Measurements from ENCODE around the gene DSCAML1. TPM values are rescaled to one million over a fixed set of nuclear protein-coding genes. Genes with fewer than 3 reads are reported as not detected.

Gene DSCAML1
- total RNA-seq, 4 donors from 2014 or later = 0.29 to 29.1 (median 3.4) TPM

DNA sequence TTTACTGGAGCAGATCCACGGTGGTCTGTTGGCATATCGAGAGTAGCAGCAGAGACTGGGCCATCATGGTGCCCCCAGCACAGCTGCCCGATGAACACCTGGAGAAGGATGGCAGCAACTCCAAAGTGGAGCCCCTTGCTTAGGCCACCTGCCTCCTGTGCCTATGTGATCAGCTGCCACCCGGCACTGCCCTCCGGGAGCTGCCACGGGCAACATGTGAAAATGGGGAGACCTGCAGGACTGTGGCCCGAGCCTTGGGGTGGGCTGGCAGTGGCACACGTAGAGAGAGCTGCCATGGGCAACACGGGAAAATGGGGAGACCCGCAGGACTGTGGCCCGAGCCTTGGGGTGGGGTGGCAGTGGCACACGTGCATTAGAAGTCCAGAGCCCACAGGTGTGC is 24.4 kb upstream of the DSCAML1 start:
- H3K4me1 ChIP-seq = no peaks in the 10 kb centered on the region
- H3K4me3 ChIP-seq = no peak overlapping the region
- no peak overlapping the region for H3K27ac ChIP-seq
- no peaks in the 10 kb centered on the region for H3K27me3 ChIP-seq
- no peak for DNase-seq
- TF ChIP-seq, protein P1, sequence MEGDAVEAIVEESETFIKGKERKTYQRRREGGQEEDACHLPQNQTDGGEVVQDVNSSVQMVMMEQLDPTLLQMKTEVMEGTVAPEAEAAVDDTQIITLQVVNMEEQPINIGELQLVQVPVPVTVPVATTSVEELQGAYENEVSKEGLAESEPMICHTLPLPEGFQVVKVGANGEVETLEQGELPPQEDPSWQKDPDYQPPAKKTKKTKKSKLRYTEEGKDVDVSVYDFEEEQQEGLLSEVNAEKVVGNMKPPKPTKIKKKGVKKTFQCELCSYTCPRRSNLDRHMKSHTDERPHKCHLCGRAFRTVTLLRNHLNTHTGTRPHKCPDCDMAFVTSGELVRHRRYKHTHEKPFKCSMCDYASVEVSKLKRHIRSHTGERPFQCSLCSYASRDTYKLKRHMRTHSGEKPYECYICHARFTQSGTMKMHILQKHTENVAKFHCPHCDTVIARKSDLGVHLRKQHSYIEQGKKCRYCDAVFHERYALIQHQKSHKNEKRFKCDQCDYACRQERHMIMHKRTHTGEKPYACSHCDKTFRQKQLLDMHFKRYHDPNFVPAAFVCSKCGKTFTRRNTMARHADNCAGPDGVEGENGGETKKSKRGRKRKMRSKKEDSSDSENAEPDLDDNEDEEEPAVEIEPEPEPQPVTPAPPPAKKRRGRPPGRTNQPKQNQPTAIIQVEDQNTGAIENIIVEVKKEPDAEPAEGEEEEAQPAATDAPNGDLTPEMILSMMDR (IDR thresholded peaks at IDR 0.05) = no peak
- TF ChIP-seq POLR2A (IDR thresholded peaks at IDR 0.05) = no peak
- intact Hi-C loops (cut with DNase I; ENCODE audit: low total_unique reads) = no loop called here
- no peaks in the 10 kb centered on the region for H3K9me3 ChIP-seq
- no peaks in the 10 kb centered on the region for H3K36me3 ChIP-seq

DNA sequence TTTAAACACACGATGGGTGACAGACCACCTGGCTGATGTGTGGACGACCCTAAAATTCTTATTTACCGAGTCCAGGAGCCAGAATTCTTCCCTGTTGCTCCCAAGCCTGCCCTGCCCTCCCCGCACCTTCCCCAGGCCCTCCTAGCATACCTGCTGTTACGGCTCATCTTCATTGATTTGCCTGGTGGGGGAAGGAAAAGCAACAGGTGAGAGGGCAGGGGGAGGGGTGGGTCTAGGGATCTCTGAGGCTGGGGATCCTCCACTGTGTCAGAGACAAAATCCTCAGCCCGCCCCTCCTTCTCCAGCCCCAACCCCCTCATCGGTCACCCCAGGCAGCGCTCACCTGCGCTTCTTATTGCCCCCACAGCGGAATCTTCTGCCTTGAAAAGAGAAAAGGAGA is 23.5 kb upstream of the DSCAML1 start:
- intact Hi-C loops (cut with DNase I; ENCODE audit: low total_unique reads) = no loop called here
- TF ChIP-seq, protein P1 (IDR thresholded peaks at IDR 0.05) = no peak
- TF ChIP-seq POLR2A (IDR thresholded peaks at IDR 0.05) = no peak

DNA sequence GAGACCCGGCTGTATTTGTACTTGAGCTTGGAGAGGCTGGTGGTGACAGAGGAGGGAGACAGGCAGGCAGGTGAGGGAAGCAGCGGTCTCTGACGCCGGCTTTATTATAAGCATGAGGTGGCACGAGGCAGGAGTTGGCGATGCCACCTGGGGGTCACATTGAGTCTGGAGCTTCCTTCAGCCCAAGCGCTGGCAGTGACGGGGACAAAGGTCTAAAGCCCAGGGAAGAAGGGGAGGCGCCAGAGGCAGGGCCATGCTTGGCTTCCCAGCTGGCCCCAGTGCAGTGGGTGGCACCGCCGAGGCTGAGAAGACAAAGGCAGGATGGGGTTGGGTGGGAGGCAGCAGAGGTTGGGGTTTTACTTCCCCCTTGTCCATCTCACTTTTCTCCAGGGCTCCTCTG is 23.1 kb upstream of the DSCAML1 start:
- no peaks in the 10 kb centered on the region for H3K27me3 ChIP-seq
- TF ChIP-seq, protein P1 (IDR thresholded peaks at IDR 0.05) = no peak
- TF ChIP-seq POLR2A (IDR thresholded peaks at IDR 0.05) = no peak
- peaks cover 0 to 6% of the 10 kb centered on the region in 2 donors for H3K4me1 ChIP-seq

More for the DNA sequence above, 23.5 kb upstream of the DSCAML1 start:
- Histone ChIP-seq H3K36me3 (no peaks in the 10 kb centered on the region), H3K4me3 (no peak overlapping the region), H3K27me3 (no peaks in the 10 kb centered on the region), H3K9me3 (no peaks in the 10 kb centered on the region), H3K27ac (no peak overlapping the region), H3K4me1 (peaks cover 0 to 6% of the 10 kb centered on the region in 2 donors)
- DNase-seq = no peak

DNA sequence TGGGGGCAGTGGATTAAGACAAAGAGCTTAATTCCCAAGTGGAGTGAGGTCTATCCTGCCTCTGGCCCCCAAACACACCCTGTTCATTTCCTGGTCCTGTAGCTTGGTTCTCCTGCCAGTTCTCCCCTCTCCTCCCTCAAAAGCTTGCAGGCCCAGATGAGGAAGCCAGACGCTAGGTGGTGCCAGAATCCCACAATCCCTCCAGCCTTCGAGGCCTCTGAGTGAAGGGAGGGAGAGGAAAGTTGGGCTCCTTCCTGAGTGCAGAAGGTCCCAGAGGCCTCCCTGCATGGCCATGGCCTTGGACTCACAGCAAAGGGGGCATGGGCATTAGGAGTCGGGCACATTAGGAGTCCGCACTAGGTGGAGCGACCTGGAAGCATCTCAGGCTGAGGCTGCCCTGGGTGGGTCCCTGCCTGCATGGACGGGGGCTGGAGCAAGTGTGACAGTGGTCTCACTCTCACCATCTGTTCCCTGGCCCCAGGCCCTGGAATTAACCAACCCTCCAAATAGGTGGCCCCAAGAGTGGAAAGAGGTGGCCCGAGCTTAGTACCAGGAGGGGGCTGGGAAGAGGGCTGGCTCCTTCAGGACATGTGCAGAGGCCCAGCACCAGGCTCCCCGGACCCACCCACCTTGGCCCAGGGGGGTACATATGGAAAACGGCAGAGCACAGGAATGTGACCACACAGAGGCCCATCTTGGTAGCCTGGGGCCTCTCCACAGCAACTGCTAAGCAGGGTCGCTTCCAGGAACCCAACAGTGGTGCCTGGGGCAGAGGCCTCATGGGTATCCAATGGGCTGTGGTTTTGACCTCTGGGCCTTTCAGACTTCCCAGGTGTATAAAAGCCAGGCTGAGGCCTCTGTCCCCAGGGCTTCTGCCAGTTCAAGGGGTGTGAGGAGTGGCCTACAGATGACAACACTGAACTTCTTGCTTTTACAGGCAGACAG is 22.4 kb upstream of the DSCAML1 start:
- no peak overlapping the region for H3K27ac ChIP-seq
- peak; percentile 53 to 75 for DNase-seq
- no peak for TF ChIP-seq POLR2A (IDR thresholded peaks at IDR 0.05)
- TF ChIP-seq, protein P1 (IDR thresholded peaks at IDR 0.05) = peak; percentile 31 to 44 (median 40)
- H3K27me3 ChIP-seq = no peaks in the 10 kb centered on the region
- H3K4me1 ChIP-seq = peaks cover 0 to 6% of the 10 kb centered on the region in 2 donors
- H3K9me3 ChIP-seq = no peaks in the 10 kb centered on the region
- H3K36me3 ChIP-seq = no peaks in the 10 kb centered on the region
- H3K4me3 ChIP-seq = no peak overlapping the region
- intact Hi-C loops (cut with DNase I; ENCODE audit: low total_unique reads) = loop anchor here (10.0 kb wide), 1 partner anchor 395 kb away; no protein-coding TSS in a partner anchor

More for the DNA sequence above, 23.1 kb upstream of the DSCAML1 start:
- H3K9me3 ChIP-seq = no peaks in the 10 kb centered on the region
- intact Hi-C loops (cut with DNase I; ENCODE audit: low total_unique reads) = no loop called here
- no peak overlapping the region for H3K4me3 ChIP-seq
- H3K27ac ChIP-seq = no peak overlapping the region
- no peaks in the 10 kb centered on the region for H3K36me3 ChIP-seq
- DNase-seq = no peak

All from uterus (tissue), 4 donors.